ENCODE results near the gene CACNG8.
"Not testable (repeated sequence)": the region's sequence is repeated elsewhere in the genome, so short reads cannot be mapped to it uniquely, and the experiment has no call there.

DNA sequence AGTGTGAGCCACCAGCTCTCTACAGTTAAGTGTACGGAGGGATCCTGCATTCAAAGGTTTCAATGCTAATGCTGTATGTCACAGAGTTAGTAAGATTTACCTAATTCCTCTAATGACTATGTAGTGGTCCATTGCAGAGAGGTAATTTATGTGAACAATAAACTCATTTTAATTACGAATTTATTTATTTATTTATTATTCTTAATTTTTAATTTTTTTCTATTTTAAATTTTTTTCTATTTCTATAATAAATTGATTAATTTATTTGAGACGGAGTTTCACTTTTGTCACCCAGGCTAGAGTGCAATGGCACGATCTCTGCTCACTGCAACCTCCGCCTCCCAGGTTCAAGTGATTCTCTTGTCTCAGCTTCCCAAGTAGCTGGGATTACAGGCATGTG, 14.1 kb upstream of the CACNG8 start:
- TF ChIP-seq, protein P1, sequence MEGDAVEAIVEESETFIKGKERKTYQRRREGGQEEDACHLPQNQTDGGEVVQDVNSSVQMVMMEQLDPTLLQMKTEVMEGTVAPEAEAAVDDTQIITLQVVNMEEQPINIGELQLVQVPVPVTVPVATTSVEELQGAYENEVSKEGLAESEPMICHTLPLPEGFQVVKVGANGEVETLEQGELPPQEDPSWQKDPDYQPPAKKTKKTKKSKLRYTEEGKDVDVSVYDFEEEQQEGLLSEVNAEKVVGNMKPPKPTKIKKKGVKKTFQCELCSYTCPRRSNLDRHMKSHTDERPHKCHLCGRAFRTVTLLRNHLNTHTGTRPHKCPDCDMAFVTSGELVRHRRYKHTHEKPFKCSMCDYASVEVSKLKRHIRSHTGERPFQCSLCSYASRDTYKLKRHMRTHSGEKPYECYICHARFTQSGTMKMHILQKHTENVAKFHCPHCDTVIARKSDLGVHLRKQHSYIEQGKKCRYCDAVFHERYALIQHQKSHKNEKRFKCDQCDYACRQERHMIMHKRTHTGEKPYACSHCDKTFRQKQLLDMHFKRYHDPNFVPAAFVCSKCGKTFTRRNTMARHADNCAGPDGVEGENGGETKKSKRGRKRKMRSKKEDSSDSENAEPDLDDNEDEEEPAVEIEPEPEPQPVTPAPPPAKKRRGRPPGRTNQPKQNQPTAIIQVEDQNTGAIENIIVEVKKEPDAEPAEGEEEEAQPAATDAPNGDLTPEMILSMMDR (IDR thresholded peaks at IDR 0.05), result not testable (repeated sequence)
- not testable (repeated sequence) for TF ChIP-seq POLR2A, POLR2AphosphoS5 (IDR thresholded peaks at IDR 0.05)
